Transverse colon (tissue), 4 donors: ENCODE measurements around the gene ZNF628.

Experiments used
- EP300 ChIP-seq: sonication (generic); formaldehyde crosslinking; IDR thresholded peaks from one replicate; pipeline ENCODE4 v1.6.1; 2017; ENCODE audit warnings: antibody characterized with exemption, low read depth
- POLR2A ChIP-seq: fragments of 450-650 bp; IDR thresholded peaks from one replicate; pipeline ENCODE4 v1.6.1; 2016; ENCODE audit warnings: antibody characterized with exemption, mild to moderate bottlenecking, moderate library complexity
- POLR2AphosphoS5 ChIP-seq, 3 donors: sonication (generic); formaldehyde crosslinking; IDR thresholded peaks; one replicate each; pipeline ENCODE4 v1.6.1; 2016; ENCODE audit warnings: antibody characterized with exemption in 3 of 3
- TF ChIP-seq, protein P1 (sequence below), 5 experiments: fragments of 200-600 bp in 3 of 5; fragments of 450-650 bp in 2 of 5; sonication (generic) in 3 of 5; IDR thresholded peaks; 1 replicate in 2 of 5; 2 replicates in 3 of 5; pipeline ENCODE4 v1.5.1; 2016 to 2017; ENCODE audit warnings: antibody characterized with exemption in 5 of 5, inconsistent platforms in 3 of 5, mild to moderate bottlenecking in 2 of 5, moderate library complexity in 1 of 5

DNA sequence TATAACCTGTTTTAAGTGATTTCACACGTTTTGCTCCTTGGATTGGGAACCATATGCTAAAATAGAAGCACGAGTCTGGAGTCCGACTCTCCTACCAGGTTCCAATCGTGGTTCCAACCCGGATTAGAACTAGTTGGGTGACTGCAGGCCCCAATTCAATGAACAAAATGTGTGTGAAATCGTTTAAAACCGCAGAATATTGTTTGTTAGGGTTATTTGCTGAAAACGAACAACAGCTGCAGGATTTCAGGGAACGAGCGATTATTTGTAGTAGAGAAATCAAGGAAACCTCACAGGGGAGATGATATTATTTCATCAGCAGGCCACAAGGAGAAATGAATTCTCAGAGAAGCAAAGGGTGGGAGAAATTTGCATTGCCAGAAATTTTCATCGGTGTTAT is 28.6 kb downstream of the ZNF628 start:
- TF ChIP-seq POLR2A = no peak
- TF ChIP-seq, protein P1, sequence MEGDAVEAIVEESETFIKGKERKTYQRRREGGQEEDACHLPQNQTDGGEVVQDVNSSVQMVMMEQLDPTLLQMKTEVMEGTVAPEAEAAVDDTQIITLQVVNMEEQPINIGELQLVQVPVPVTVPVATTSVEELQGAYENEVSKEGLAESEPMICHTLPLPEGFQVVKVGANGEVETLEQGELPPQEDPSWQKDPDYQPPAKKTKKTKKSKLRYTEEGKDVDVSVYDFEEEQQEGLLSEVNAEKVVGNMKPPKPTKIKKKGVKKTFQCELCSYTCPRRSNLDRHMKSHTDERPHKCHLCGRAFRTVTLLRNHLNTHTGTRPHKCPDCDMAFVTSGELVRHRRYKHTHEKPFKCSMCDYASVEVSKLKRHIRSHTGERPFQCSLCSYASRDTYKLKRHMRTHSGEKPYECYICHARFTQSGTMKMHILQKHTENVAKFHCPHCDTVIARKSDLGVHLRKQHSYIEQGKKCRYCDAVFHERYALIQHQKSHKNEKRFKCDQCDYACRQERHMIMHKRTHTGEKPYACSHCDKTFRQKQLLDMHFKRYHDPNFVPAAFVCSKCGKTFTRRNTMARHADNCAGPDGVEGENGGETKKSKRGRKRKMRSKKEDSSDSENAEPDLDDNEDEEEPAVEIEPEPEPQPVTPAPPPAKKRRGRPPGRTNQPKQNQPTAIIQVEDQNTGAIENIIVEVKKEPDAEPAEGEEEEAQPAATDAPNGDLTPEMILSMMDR (IDR thresholded peaks at IDR 0.05) = no peak
- TF ChIP-seq POLR2AphosphoS5 (IDR thresholded peaks at IDR 0.05) = no peak
- TF ChIP-seq EP300 = no peak
